Amniotic epithelial cell (primary cell): ENCODE data around the gene RASSF4.

Experiments
- DNase-seq: peaks from one replicate; pipeline ENCODE4 v3.0.0-alpha.2; 2010; ENCODE audit warnings: low read depth

The RASSF4 gene

GRCh38 chr10:44963772-44964633 is 4.4 kb downstream of the RASSF4 start:
- no peak for DNase-seq

GRCh38 chr10:44965104-44965503 is 5.5 kb downstream of the RASSF4 start:
- no peak for DNase-seq

GRCh38 chr10:44965651-44966097 is 6.1 kb downstream of the RASSF4 start:
- DNase-seq, result no peak

GRCh38 chr10:44966129-44966815 is 6.7 kb downstream of the RASSF4 start:
- no peak for DNase-seq

- DNase-seq, result no peak
Observed at GRCh38 chr10:44966816-44967509, 7.4 kb downstream of the RASSF4 start.

- DNase-seq, result no peak
Observed at GRCh38 chr10:44967616-44968015, 8.0 kb downstream of the RASSF4 start.

GRCh38 chr10:44968091-44968490 is 8.5 kb downstream of the RASSF4 start:
- peak; percentile 65 for DNase-seq

- DNase-seq, result no peak
Observed at GRCh38 chr10:44968500-44969400, 9.1 kb downstream of the RASSF4 start.

GRCh38 chr10:44969854-44970253 is 10.3 kb downstream of the RASSF4 start:
- DNase-seq, result no peak

GRCh38 chr10:44970812-44971395 is 11.3 kb downstream of the RASSF4 start:
- DNase-seq, result no peak

GRCh38 chr10:44971434-44971833 is 11.8 kb downstream of the RASSF4 start:
- DNase-seq, result no peak

- DNase-seq, result no peak
Observed at GRCh38 chr10:44971935-44972757, 12.5 kb downstream of the RASSF4 start.

GRCh38 chr10:44972874-44973306 is 13.3 kb downstream of the RASSF4 start:
- DNase-seq, result no peak

GRCh38 chr10:44973323-44974081 is 13.9 kb downstream of the RASSF4 start:
- DNase-seq, result no peak

GRCh38 chr10:44974082-44974627 is 14.6 kb downstream of the RASSF4 start:
- DNase-seq, result no peak

- DNase-seq, result no peak
Observed at GRCh38 chr10:44974628-44975430, 15.2 kb downstream of the RASSF4 start.

GRCh38 chr10:44975431-44976331 is 16.1 kb downstream of the RASSF4 start:
- peak; percentile 87 for DNase-seq
